GM21825 (cell line): Measurements from ENCODE around the gene CYFIP1.
A peak's percentile ranks its signal among the peaks of the same experiment; 100 is the strongest.

ENCODE experiments used
- ATAC-seq: cut with Tn5 transposase; IDR thresholded peaks from one replicate; pipeline ENCODE4 v1.9.1; 2021; ENCODE audit warnings: mild to moderate bottlenecking, moderate library complexity; ENCODE audit not compliant: unreplicated experiment

Gene CYFIP1

GRCh38 chr15:22872936-22873701 lies 107.0 kb downstream of the CYFIP1 start:
- ATAC-seq: no peak

GRCh38 chr15:22871481-22872086 lies 108.6 kb downstream of the CYFIP1 start:
- no peak for ATAC-seq

- ATAC-seq: no peak
Observed at GRCh38 chr15:22870865-22871264, 109.3 kb downstream of the CYFIP1 start.

GRCh38 chr15:22869856-22870255 lies 110.3 kb downstream of the CYFIP1 start:
- no peak for ATAC-seq

GRCh38 chr15:22868928-22869327 lies 111.2 kb downstream of the CYFIP1 start:
- no peak for ATAC-seq

GRCh38 chr15:22868495-22868894 lies 111.7 kb downstream of the CYFIP1 start:
- ATAC-seq: no peak

- no peak for ATAC-seq
Observed at GRCh38 chr15:22867886-22868285, 112.3 kb downstream of the CYFIP1 start.

- no peak for ATAC-seq
Observed at GRCh38 chr15:22866079-22866478, 114.1 kb downstream of the CYFIP1 start.

- no peak for ATAC-seq
Observed at GRCh38 chr15:22863356-22863755, 116.8 kb downstream of the CYFIP1 start.

- ATAC-seq: no peak
Observed at GRCh38 chr15:22861161-22861560, 119.0 kb downstream of the CYFIP1 start.

GRCh38 chr15:22856659-22857058 lies 123.5 kb downstream of the CYFIP1 start:
- ATAC-seq: no peak

- ATAC-seq: no peak
Observed at GRCh38 chr15:22855791-22856190, 124.4 kb downstream of the CYFIP1 start.

GRCh38 chr15:22851513-22851912 lies 128.7 kb downstream of the CYFIP1 start:
- no peak for ATAC-seq

GRCh38 chr15:22850055-22850454 lies 130.1 kb downstream of the CYFIP1 start:
- no peak for ATAC-seq

- no peak for ATAC-seq
Observed at GRCh38 chr15:22846073-22846472, 134.1 kb downstream of the CYFIP1 start.

GRCh38 chr15:22845289-22845900 lies 134.8 kb downstream of the CYFIP1 start:
- ATAC-seq: no peak

- ATAC-seq: no peak
Observed at GRCh38 chr15:22844421-22845288, 135.5 kb downstream of the CYFIP1 start.

- ATAC-seq: peak; percentile 0
Observed at GRCh38 chr15:22839046-22839695, 141.0 kb downstream of the CYFIP1 start.

- peak; percentile 77 for ATAC-seq
Observed at GRCh38 chr15:22838292-22839042, 141.7 kb downstream of the CYFIP1 start, which contains the start of gene NIPA2. TSS of gene NIPA2 (plus strand) at chr15:22838666. CDS start at chr15:22851732, 13,066 bp downstream.

- ATAC-seq: no peak
Observed at GRCh38 chr15:22831473-22831872, 148.7 kb downstream of the CYFIP1 start.
